Activated gamma-delta T cell (primary cell): ENCODE measurements around the gene PRCP.
"Not testable (repeated sequence)": the region's sequence is repeated elsewhere in the genome, so short reads cannot be mapped to it uniquely, and the experiment has no call there.

Experiments
- DNase-seq: peaks from one replicate; lab custom pipeline; 2025; lab: John Stamatoyannopoulos, UW

Gene PRCP

GRCh38 chr11:82871646-82872045 lies 28.6 kb downstream of the PRCP start:
- DNase-seq: no peak

GRCh38 chr11:82869657-82870056 lies 30.6 kb downstream of the PRCP start:
- no peak for DNase-seq

- DNase-seq: no peak
Measured at GRCh38 chr11:82867495-82868082, 32.6 kb downstream of the PRCP start.

- DNase-seq: no peak
Measured at GRCh38 chr11:82865841-82866240, 34.4 kb downstream of the PRCP start.

GRCh38 chr11:82864268-82864667 lies 36.0 kb downstream of the PRCP start:
- DNase-seq: no peak

- no peak for DNase-seq
Measured at GRCh38 chr11:82863209-82863608, 37.0 kb downstream of the PRCP start.

- DNase-seq: no peak
Measured at GRCh38 chr11:82862379-82862778, 37.9 kb downstream of the PRCP start.

- no peak for DNase-seq
Measured at GRCh38 chr11:82859750-82860149, 40.5 kb downstream of the PRCP start.

- no peak for DNase-seq
Measured at GRCh38 chr11:82858556-82859091, 41.6 kb downstream of the PRCP start.

GRCh38 chr11:82858133-82858532 lies 42.1 kb downstream of the PRCP start:
- DNase-seq: no peak

- no peak for DNase-seq
Measured at GRCh38 chr11:82857145-82857544, 43.1 kb downstream of the PRCP start.

- DNase-seq: no peak
Measured at GRCh38 chr11:82855616-82856015, 44.6 kb downstream of the PRCP start.

GRCh38 chr11:82854916-82855315 lies 45.3 kb downstream of the PRCP start:
- not testable (repeated sequence) for DNase-seq

- no peak for DNase-seq
Measured at GRCh38 chr11:82854242-82854641, 46.0 kb downstream of the PRCP start.

GRCh38 chr11:82848829-82849228 lies 51.4 kb downstream of the PRCP start:
- no peak for DNase-seq

- no peak for DNase-seq
Measured at GRCh38 chr11:82845356-82846353, 54.6 kb downstream of the PRCP start.

GRCh38 chr11:82843057-82843795 lies 57.0 kb downstream of the PRCP start:
- no peak for DNase-seq

GRCh38 chr11:82842019-82842418 lies 58.2 kb downstream of the PRCP start:
- DNase-seq: no peak

GRCh38 chr11:82837650-82838049 lies 62.6 kb downstream of the PRCP start:
- no peak for DNase-seq

GRCh38 chr11:82832983-82833382 lies 67.2 kb downstream of the PRCP start:
- no peak for DNase-seq

GRCh38 chr11:82831364-82831763 lies 68.9 kb downstream of the PRCP start:
- no peak for DNase-seq

GRCh38 chr11:82830746-82831145 lies 69.5 kb downstream of the PRCP start:
- no peak for DNase-seq
